Activated T-cell treated with anti-CD3 and anti-CD28 coated beads for 4 hours (primary cell): Measurements from ENCODE around the gene PEAK3.
A peak's percentile ranks its signal among the peaks of the same experiment; 100 is the strongest.

ENCODE experiments used
- DNase-seq: peaks from one replicate; pipeline ENCODE4 v3.0.0-alpha.2; 2020

Gene PEAK3

DNA sequence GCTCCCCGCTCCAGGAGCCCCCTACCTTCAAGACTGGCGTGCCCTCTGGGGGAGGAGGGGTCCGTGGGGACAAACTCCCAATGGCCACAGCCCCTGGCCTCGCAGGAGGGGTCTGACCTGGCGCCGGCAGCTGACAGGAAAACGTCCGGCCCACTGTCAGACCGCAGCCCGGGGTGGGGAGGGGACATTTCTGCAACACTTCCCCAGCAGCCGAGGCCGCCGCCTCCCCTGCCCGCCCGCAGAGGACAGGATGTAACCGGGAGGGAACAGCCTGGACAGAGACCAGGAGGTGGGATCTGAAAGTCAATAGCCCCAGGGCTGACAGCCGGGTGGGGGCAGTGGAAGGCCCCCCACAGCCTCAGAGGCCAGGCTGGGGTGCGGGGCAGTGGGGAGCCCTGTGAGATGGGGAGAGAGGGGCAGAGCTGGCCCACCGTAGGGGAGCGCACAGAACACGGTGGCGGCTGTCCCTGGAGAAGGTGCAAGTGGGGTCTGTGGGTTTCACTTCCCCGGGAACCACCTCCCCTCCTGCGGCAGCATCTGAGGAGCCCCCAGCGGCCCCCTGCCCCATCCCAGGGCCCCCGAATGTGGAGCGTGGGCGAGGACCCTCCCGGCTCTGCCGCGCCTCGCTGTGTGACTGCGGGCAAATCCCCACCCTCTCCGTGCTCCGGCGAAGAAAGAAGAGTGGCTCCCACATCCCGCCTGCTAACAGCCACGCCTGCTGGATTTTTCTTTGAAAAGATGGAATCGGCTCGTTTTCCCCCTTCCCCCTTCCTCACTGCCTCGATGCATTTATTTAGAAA is at the start of gene PEAK3:
Gene PEAK3, minus strand, starts transcription at position 114 of the 800 bp plus-strand sequence. CDS start 1,244 bp downstream, outside the sequence.
- no peak for DNase-seq

GRCh38 chr19:2330632-2331284 is 48.8 kb upstream of the PEAK3 start:
- DNase-seq = no peak

DNA sequence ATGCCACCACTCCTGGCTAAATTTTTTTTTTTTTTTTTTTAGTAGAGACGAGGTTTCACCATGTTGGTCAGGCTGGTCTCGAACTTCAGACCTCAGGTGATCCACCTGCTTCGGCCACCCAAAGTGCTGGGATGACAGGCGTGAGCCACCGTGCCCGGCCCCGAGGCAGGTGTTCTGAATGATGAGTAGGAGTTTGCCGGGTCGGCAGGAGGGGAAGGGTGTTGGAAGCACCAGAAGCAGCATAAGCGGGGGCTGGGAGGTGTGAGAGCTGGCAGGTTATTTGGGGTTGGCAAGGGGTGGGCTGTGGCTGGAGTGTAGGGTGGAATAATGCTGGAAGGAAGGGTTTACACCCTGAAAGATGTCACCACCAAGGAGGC is 48.3 kb upstream of the PEAK3 start:
- no peak for DNase-seq

- DNase-seq = no peak
Observed at GRCh38 chr19:2329501-2329916, 47.5 kb upstream of the PEAK3 start.

DNA sequence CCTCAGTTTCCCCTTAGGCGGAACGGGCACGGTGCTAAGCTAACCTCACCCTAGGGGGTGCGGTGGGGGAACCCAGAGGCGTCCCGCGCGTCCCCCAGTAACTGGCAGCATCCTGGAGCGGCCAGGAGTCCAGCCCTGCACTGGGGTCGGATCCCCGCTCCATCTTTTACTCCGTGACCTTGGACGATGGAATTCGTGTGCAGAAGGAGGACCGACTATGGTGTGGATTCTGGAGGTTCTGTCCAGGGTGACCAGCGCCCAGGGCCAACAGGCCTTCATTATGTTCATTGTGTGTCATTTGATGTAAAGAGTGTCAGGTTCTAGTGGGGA is 47.1 kb upstream of the PEAK3 start:
- DNase-seq = no peak

DNA sequence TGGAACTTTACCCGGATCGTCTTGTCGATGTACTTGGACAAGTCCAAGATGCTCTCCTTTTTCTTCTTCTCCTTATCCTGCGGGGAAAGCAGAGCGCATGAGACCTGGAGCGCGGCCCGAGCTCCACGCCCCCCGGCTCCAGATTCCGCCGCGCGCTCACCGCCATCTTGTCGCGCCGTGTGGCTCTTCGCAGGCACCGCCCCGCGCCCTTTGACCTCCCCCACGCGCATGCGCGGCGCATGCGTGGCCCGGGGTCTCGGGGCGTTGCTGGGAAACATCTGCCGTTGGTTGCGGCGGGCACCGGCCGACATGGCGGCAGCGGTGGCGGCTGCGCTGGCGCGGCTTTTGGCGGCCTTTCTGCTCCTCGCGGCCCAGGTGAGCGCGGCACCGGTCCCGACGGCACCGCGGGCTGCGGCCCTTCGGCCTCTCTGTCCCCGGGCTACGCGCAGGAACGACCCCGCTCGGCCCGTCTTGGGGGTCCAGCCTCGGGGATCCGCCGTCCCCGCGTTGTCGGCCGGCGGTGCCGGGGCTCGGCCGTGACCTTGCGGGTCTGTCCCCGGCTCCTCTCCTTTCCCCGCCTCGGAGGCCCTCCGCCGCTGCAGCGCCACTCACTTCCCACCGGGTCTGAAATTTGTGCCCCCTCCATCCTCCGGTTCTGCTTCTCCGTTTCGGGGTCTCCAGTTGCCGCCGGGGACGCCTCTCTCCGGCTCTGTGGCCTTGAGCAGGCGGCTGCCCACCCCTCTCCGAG is 46.6 kb upstream of the PEAK3 start, which contains the start of the genes LSM7 and SPPL2B:
Gene LSM7, minus strand, starts transcription at position 186 of the 748 bp plus-strand sequence. Its CDS starts 20 bp downstream, at position 166.
Gene SPPL2B, plus strand, starts transcription at position 284 of the 748 bp plus-strand sequence. Its CDS starts 26 bp downstream, at position 310.
- DNase-seq = peak; percentile 92

GRCh38 chr19:2327773-2328400 is 45.9 kb upstream of the PEAK3 start:
- peak; percentile 46 for DNase-seq

- DNase-seq = no peak
Observed at GRCh38 chr19:2326699-2327360, 44.9 kb upstream of the PEAK3 start.

- no peak for DNase-seq
Observed at GRCh38 chr19:2325281-2326046, 43.5 kb upstream of the PEAK3 start.

- DNase-seq = no peak
Observed at GRCh38 chr19:2324220-2324948, 42.4 kb upstream of the PEAK3 start.

GRCh38 chr19:2323707-2324106 is 41.7 kb upstream of the PEAK3 start:
- DNase-seq = no peak

DNA sequence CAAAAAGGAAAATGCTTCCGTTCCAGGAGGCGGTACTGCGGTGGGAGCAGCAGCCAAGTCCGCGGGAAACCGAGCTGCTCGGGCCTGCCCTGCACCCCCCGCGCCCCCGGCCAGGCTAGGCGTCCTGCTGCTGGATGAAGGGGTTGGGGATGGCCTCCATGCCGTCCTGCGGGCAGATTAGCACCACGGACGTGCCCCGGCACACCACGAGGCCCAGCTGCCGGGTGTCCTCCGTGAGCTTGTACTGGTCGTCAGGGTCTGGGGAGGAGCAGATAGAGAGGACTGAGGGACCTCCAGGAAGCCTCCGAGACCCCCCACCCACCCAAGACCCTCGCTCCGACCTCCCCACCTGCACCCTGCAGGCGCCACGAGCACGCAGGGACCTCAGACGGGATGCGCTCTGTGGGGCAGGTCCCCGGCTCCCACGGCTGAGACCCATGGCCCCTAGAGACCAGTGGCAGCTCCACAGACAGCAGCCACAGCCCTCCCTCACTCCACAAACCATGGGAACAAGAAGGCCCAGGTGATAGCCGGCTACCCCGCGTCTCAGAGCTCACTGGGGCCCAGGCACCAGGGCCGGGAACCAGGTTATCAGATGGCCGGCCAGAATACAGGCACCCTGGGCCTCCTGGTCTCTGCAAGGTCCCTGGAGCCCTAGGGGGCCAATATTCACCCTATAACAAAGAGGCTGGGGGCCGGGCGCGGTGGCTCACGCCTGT is 39.7 kb upstream of the PEAK3 start:
- DNase-seq = no peak

GRCh38 chr19:2320939-2321338 is 39.0 kb upstream of the PEAK3 start:
- no peak for DNase-seq

DNA sequence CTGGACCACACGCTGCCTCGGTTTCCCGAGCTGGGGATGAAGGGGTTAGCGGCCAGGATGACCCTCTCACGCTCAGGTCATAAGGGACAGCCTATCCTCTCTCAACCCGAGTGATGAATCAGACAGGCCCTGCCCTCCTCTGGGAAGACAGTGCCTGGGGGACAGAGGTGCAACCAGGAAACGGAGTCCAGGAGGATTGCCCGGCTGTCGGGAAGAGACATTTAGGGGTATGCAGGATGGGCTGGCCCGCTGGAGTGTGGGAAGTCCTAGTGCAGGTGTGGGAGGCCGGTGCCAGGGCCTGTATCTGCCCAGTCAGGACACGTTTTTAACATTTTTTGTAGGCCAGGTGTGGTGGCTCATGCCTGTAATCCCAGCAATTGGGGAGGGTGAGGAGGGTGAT is 38.1 kb upstream of the PEAK3 start:
- DNase-seq = no peak

- no peak for DNase-seq
Observed at GRCh38 chr19:2319551-2319950, 37.6 kb upstream of the PEAK3 start.

DNA sequence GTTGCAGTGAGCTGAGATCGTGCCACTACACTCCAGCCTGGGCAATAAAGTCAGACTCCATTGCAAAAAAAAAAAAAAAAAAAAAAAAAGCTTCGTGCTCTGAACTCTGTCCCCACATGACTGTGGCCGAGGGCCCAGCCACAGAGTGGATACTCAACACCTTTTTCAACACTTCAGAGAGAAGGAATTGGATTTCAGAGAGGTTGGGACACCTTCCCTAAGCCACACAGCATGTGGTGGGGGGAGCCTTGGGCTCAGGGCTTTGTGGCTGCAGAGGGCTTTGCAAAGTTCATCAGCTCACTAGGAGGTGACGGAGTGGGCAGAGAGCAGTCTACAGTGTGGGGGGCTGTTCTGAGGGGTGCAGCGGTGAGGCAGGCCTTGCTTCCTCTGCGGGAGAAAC is 36.9 kb upstream of the PEAK3 start:
- DNase-seq = no peak

- no peak for DNase-seq
Observed at GRCh38 chr19:2317756-2318155, 35.8 kb upstream of the PEAK3 start.

DNA sequence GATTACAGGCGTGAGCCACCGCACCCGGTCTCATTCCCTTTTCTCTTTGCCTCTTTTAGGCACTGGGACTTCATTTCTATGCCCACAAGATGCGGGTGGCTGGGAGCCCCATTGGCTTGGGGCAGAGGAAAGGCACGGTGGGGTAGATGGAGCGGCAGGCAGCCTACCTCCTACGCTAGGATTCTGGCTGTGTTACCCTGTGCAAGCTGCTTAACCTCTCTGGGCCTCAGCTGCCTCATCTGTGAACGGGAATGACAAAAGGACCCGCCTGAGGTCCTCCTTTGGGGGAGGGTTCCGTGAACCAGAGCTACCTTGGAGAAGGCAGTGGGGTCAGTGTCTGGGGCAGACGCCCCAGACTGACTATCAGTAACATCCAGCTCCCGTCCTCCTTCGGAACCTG is 35.3 kb upstream of the PEAK3 start:
- DNase-seq = no peak

DNA sequence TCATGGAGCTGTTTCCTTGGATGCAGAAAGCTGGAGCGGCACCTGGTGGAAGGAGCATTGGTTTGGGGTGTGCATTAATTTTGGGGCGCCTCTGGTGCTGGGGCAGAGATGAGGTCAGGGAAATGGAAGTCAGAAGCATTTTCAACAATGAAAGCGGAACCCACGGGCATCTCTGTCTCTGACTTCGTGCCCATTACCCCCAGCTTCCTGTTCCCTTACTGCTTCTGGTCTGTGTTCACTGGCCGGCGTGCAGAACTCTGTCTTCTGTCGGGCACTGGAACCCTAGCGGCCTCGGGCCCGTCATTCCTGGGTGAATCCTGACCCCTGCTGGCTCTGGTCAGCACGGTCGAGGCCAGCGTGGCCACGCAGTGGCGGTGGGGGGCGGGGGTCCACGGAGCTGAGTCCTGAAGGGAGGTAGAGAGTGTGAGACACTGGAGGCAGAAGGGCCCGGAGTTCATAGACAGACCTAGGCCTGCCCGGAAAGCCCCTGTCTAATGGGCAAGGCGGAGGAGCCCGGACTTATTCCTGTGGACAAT is 33.9 kb upstream of the PEAK3 start:
- no peak for DNase-seq
